Measurements from ENCODE around the gene FOSL1.

- TF ChIP-seq CTCF (conservative IDR thresholded peaks at IDR 0.05; ENCODE audit: low read length) (no peak), EZH2phosphoT487 (IDR thresholded peaks at IDR 0.05; ENCODE audit: borderline replicate concordance, low read depth, low read length) (no peak)
These were observed 50.4 kb downstream of the FOSL1 start for GRCh38 chr11:65849771-65850216.

All from OCI-LY7 (cell line).